Duodenal mucosa (tissue), 2 donors: Measurements from ENCODE around the gene TLL2.

ENCODE experiments used
- H3K27ac ChIP-seq: one replicate; pipeline ENCODE4 v1.7.0; 2013; ENCODE audit warnings: low read depth, low read length
- H3K27me3 ChIP-seq, 2 donors: one replicate each; pipeline ENCODE4 v1.7.0; 2013; ENCODE audit warnings: low read length in 2 of 2, control low read depth in 1 of 2; ENCODE audit not compliant: insufficient read depth in 2 of 2, control insufficient read depth in 1 of 2
- H3K36me3 ChIP-seq, 2 donors: one replicate each; pipeline ENCODE4 v1.7.0; 2013; ENCODE audit warnings: low read length in 2 of 2, control low read depth in 1 of 2; ENCODE audit not compliant: insufficient read depth in 2 of 2, control insufficient read depth in 1 of 2
- H3K4me1 ChIP-seq, 2 donors: one replicate each; pipeline ENCODE4 v1.7.0; 2013; ENCODE audit warnings: low read length in 2 of 2, control low read depth in 1 of 2; ENCODE audit not compliant: insufficient read depth in 2 of 2, control insufficient read depth in 1 of 2
- H3K4me3 ChIP-seq, 2 donors: one replicate each; pipeline ENCODE4 v1.7.0; 2013; ENCODE audit warnings: low read length in 2 of 2, low read depth in 1 of 2
- H3K9ac ChIP-seq, 2 donors: one replicate each; pipeline ENCODE4 v1.7.0; 2013; ENCODE audit warnings: low read length in 2 of 2, low read depth in 1 of 2
- H3K9me3 ChIP-seq, 2 donors: one replicate each; pipeline ENCODE4 v1.7.0; 2013; ENCODE audit warnings: low read length in 2 of 2, control low read depth in 1 of 2; ENCODE audit not compliant: control insufficient read depth in 1 of 2

TLL2 gene

DNA sequence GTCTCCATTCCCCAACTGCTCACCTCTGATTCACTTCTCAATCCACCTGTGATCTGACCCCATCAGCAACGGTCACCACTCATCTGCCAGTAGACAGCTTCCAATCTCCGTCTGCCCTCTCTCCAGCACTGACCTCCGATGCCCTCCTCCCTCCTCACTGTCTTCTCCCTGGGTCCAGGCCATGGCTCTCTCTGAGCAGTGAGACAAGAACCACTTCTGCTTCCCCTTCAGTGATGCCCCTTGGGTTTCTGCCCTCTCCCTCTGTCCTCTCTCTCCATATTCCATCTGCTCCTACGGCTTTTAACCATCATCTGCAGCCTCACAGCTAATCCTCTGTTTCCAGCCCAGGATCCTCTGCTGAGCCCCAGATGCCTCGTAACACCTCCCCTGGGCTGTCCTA lies 99.4 kb downstream of the TLL2 start:
- Histone ChIP-seq H3K4me3 (no peak overlapping the region), H3K9ac (no peak overlapping the region), H3K27me3 (peaks cover 13 to 15% of the 10 kb centered on the region in 2 donors), H3K36me3 (no peaks in the 10 kb centered on the region), H3K4me1 (peaks cover 3 to 5% of the 10 kb centered on the region in 2 donors), H3K9me3 (no peaks in the 10 kb centered on the region), H3K27ac (no peak overlapping the region)

DNA sequence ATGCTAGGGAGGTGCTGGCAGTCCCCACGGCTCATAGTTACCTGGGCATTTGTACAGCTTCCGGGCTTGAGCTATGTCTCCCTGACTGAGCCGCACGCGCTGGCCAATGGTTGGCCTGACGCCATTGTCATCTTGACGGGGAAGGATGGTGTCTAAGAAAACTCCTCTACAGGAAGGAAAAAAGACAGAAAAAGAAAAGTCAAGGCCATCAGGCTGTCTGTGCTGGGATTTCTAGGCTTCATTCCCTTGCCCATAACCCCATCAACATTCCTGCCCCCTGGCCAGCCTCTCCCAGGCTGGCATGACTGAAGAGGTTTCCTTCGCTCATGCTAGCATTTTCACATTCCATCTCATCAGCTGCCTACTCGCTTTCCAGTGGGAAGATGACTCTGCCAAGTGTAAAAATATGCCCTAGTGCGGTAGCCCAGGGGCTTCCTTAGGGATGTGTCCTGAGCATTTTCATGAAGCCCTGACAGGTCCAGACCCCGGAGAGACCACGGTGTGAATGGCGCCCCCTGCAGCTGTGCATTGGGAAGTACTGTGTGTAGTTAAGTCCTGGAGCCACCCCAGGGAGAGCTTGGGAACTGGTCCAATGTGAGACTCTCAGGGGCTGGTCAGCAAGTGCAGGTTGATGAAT lies 100.5 kb downstream of the TLL2 start:
- Histone ChIP-seq H3K9ac (no peak overlapping the region), H3K4me3 (no peak overlapping the region), H3K9me3 (no peaks in the 10 kb centered on the region), H3K4me1 (peaks cover 3 to 5% of the 10 kb centered on the region in 2 donors), H3K27me3 (peaks cover 13 to 15% of the 10 kb centered on the region in 2 donors), H3K36me3 (no peaks in the 10 kb centered on the region), H3K27ac (no peak overlapping the region)

DNA sequence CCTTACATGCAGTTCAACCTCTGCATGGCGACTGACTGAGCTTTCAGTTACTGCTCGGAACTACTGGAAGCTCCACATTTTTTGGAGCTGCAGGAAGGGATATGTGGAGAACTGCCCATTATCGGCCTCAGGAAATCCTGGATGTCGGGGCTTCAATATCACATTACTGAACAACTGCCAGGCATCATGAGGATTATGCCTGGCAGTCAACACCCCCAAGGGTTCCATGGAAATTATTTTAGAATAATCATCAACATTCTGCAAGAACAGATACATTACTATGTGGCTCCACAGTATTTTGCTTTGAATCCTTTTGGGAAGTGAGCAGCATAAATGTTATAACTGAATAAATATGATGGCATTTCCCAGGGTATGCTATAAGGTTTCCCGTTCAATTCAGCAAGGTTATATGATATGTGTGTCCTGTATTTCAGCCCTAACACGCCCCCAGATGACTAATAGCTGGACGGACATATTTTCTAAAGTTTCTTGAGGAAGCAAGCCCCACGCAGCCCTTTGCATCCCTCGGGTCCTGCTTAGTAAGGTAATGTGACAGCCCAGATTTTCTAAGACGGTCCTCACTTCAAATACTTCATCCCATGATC lies 101.9 kb downstream of the TLL2 start:
- Histone ChIP-seq H3K9ac (no peak overlapping the region), H3K36me3 (no peaks in the 10 kb centered on the region), H3K4me3 (no peak overlapping the region), H3K27me3 (peaks cover 15 to 17% of the 10 kb centered on the region in 2 donors), H3K9me3 (no peaks in the 10 kb centered on the region), H3K27ac (no peak overlapping the region), H3K4me1 (peaks cover 3 to 5% of the 10 kb centered on the region in 2 donors)

DNA sequence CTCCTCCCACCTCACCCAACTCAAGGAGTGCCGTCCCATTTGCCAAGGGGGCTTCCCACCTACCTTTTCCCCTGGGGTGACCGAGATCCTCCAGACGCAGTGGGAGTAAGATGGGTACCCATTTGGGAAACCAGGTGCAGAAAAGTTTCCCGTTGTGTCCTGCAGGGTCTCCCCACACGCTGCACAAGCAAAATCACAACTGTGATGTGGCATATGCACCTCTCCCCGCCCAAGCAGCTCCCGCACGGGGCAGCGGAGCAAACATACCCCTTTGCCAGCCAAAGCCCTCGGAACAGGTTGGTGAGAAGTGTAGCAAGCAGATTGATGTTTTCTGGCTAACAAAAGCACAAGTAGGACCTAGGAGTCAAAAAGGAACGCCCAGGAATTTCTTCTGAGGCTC lies 103.4 kb downstream of the TLL2 start:
- no peaks in the 10 kb centered on the region for H3K4me1 ChIP-seq
- no peak overlapping the region for H3K27ac ChIP-seq
- H3K27me3 ChIP-seq = peaks cover 15 to 19% of the 10 kb centered on the region in 2 donors
- H3K9me3 ChIP-seq = no peaks in the 10 kb centered on the region
- no peaks in the 10 kb centered on the region for H3K36me3 ChIP-seq
- H3K4me3 ChIP-seq = no peak overlapping the region
- no peak overlapping the region for H3K9ac ChIP-seq

DNA sequence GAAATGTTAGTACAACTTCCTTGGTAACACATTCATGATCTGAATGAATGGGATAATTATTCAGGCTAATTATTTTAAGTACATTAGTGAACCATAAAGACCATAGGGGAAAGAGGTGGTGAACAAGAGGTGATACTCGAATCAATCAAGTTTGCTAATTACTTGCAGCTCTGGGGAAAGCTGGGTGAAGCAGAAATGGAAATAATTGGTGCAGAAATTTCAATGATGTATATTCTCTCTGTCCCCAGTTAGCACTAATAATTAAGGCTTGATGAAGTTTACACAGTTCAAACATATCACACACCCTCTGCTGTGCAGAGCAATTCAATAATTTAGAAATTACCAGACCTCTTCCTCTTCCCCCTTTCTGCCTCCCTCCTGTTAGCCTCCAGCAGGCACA lies 105.5 kb downstream of the TLL2 start:
- H3K4me3 ChIP-seq = no peak overlapping the region
- H3K27me3 ChIP-seq = peaks cover 15 to 19% of the 10 kb centered on the region in 2 donors
- no peaks in the 10 kb centered on the region for H3K4me1 ChIP-seq
- H3K9ac ChIP-seq = no peak overlapping the region
- no peaks in the 10 kb centered on the region for H3K36me3 ChIP-seq
- no peak overlapping the region for H3K27ac ChIP-seq
- H3K9me3 ChIP-seq = no peaks in the 10 kb centered on the region

DNA sequence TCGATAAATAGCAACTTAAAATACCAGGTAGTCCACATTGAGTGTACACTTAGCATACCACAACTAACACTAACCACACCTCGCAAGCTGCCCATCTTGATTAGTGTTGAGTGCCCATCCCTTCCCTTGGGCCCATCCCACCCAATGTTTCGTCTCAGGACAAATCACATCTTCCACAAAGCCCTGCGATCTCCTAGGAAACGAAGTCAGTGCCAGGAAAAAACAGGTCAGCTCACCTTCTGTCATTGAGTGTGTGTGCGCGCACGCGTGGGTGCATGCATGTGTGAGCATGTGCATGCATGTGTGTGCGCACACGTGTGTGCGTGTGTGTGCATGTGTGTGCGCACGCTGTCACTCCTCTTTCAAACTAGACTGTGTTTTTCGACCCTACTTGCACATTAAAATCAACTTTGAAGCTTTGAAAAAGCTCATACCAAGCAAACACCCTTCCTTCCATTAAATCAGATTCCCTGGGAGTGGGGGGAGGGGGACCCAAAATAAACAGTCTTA lies 106.1 kb downstream of the TLL2 start:
- peaks cover 14 to 16% of the 10 kb centered on the region in 2 donors for H3K27me3 ChIP-seq
- H3K4me1 ChIP-seq = no peaks in the 10 kb centered on the region
- no peaks in the 10 kb centered on the region for H3K9me3 ChIP-seq
- H3K36me3 ChIP-seq = no peaks in the 10 kb centered on the region
- no peak overlapping the region for H3K4me3 ChIP-seq
- no peak overlapping the region for H3K9ac ChIP-seq
- H3K27ac ChIP-seq = no peak overlapping the region

DNA sequence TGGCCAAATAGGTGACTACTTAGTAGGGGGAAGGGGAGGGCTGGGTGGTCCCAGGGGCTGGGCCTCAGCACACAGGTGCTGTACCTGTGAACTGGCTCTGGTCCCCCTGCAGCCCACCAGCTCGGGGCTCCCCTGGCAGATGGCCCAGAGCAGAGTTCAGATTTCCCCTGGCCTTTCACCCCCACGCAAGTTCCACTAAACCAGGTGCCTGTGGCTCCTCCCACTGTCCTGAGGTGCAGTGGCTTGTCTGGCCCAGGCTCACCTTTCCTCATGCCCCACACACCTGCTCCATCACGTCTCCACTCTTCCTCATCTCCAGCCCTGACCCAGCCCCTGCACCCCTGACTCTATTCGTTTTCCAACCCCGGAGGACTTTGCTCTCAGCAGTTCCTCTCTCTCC lies 107.6 kb downstream of the TLL2 start:
- H3K4me1 ChIP-seq = no peaks in the 10 kb centered on the region
- no peak overlapping the region for H3K9ac ChIP-seq
- H3K27me3 ChIP-seq = peaks cover 0 to 9% of the 10 kb centered on the region in 2 donors
- no peak overlapping the region for H3K27ac ChIP-seq
- no peaks in the 10 kb centered on the region for H3K9me3 ChIP-seq
- no peak overlapping the region for H3K4me3 ChIP-seq
- H3K36me3 ChIP-seq = no peaks in the 10 kb centered on the region

DNA sequence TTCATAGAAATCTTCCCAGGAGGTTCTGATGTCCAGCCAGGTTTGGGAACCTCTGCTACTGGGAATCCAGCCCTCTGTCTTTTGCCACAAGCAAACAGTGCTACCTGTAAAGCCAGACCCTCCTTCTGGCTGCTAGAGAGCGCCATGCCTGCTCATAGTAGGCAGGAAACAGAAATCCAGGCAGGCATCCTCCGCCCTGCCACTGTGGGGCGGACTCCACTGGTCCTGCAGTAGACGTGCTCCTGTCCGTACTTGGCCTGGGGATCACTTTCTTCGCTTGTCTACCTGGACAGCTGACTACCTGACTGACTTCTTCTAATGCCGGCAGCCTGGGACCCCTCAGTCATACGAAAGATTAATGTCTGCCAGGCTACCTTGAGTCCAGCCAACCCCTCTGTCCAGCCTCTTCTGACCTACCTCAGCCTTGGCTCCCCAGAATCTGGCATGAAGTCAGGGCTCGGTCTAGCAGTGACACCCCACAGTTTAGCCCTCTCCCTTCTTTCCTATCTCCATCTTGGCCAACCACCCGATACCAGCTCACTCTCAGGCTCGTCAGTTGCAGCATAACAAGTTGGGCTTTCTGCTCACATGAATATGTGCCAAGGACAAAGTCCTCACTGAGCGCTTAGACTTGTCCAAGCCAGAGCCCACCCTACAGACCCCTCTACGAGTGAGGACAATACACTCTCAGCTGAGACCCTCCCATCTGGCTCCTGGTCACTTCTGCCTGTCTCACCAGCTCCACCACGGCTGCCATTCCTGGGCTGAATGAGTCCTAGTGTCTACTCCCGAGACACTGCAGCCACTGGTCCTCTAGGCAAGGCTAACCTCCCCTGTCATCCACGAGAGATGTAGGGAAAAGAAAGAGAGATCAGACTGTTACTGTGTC lies 111.1 kb downstream of the TLL2 start:
- Histone ChIP-seq H3K4me1 (no peaks in the 10 kb centered on the region), H3K9me3 (no peaks in the 10 kb centered on the region), H3K36me3 (no peaks in the 10 kb centered on the region), H3K9ac (no peak overlapping the region), H3K27ac (no peak overlapping the region), H3K4me3 (no peak overlapping the region), H3K27me3 (peaks cover 4 to 14% of the 10 kb centered on the region in 2 donors)

DNA sequence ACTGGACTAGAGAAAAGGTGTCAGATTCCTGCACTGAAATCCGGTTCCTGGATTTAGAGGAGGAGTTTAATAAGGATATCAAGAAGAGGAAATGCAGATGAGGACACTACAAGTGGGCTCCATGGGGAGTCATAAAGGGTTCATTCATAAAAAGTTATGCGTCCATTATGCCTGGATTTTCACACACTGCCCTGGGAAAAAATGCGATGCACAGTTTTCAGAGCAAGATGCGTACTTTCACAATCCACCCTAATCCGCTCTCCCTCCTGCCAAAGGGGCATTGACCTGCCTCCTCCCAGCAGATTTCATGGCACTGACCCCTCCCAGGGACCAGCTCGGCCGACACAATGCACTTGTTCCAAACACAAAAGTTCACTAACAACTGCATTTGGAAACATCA lies 112.7 kb downstream of the TLL2 start:
- Histone ChIP-seq H3K36me3 (no peaks in the 10 kb centered on the region), H3K4me3 (no peak overlapping the region), H3K4me1 (no peaks in the 10 kb centered on the region), H3K9ac (no peak overlapping the region), H3K27ac (no peak overlapping the region), H3K9me3 (no peaks in the 10 kb centered on the region), H3K27me3 (peaks cover 6 to 20% of the 10 kb centered on the region in 2 donors)

DNA sequence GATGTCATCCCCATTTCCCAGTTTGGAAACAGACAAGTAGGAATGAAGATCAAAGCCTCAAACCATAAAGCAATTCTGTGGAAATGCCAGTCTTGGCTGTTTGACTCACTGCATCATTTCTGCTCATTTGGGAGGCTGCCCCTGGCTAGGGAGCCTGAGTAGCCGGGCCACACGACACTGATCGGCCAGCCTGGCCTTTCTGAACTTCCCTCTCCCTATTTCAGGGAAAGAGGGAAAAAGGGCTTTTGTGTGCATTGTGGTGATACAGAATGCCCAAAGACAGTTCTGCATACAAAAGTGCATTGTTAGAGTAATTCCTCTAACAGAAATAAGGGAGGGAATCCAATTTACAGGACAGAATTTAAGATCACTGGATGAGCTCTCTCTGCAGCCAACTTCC lies 113.3 kb downstream of the TLL2 start:
- Histone ChIP-seq H3K9me3 (no peaks in the 10 kb centered on the region), H3K4me1 (no peaks in the 10 kb centered on the region), H3K4me3 (no peak overlapping the region), H3K27ac (no peak overlapping the region), H3K27me3 (peaks cover 7 to 20% of the 10 kb centered on the region in 2 donors), H3K36me3 (no peaks in the 10 kb centered on the region), H3K9ac (no peak overlapping the region)
